Neural crest cell (in vitro differentiated cells): ENCODE data around the gene ATAD2B. TPM values are rescaled to one million over a fixed set of nuclear protein-coding genes. Genes with fewer than 3 reads are reported as not detected.
"Not testable (repeated sequence)": the region's sequence is repeated elsewhere in the genome, so short reads cannot be mapped to it uniquely, and the experiment has no call there.

Source experiments
- DNase-seq: peaks from one replicate; pipeline ENCODE4 v3.0.0; 2021; ENCODE audit warnings: low read depth, mixed read lengths, low spot score
- H3K27ac Mint-ChIP-seq: one replicate; pipeline ENCODE4 v1.8.0; 2021; ENCODE audit warnings: mild to moderate bottlenecking, mixed read lengths; ENCODE audit not compliant: unreplicated experiment
- H3K27me3 Mint-ChIP-seq: 2 replicates; pipeline ENCODE4 v1.8.0; 2021; ENCODE audit warnings: low read depth, mild to moderate bottlenecking, mixed read lengths
- H3K36me3 Mint-ChIP-seq: 2 replicates; pipeline ENCODE4 v1.8.0; 2021; ENCODE audit warnings: low read depth, mild to moderate bottlenecking, mixed read lengths
- H3K4me1 Mint-ChIP-seq: 2 replicates; pipeline ENCODE4 v1.8.0; 2021; ENCODE audit warnings: mixed read lengths
- H3K4me3 Mint-ChIP-seq: one replicate; pipeline ENCODE4 v1.8.0; 2021; ENCODE audit warnings: mild to moderate bottlenecking, mixed read lengths
- H3K9me3 Mint-ChIP-seq: 2 replicates; pipeline ENCODE4 v1.8.0; 2021; ENCODE audit warnings: mixed read lengths
- total RNA-seq: library from RNA; stranded (reverse); gene quantifications from 2 replicates; pipeline ENCODE4 v1.2.1, GENCODE V29; 2021
- TF ChIP-seq, protein P1 (sequence below): fragments of 200-600 bp; sonication (generic); conservative IDR thresholded peaks from 2 replicates; pipeline ENCODE4 v1.5.0; 2021; ENCODE audit warnings: antibody characterized with exemption, mild to moderate bottlenecking

The ATAD2B gene
- total RNA-seq, 1 donor from 2014 or later = 29.4 TPM

- TF ChIP-seq, protein P1, sequence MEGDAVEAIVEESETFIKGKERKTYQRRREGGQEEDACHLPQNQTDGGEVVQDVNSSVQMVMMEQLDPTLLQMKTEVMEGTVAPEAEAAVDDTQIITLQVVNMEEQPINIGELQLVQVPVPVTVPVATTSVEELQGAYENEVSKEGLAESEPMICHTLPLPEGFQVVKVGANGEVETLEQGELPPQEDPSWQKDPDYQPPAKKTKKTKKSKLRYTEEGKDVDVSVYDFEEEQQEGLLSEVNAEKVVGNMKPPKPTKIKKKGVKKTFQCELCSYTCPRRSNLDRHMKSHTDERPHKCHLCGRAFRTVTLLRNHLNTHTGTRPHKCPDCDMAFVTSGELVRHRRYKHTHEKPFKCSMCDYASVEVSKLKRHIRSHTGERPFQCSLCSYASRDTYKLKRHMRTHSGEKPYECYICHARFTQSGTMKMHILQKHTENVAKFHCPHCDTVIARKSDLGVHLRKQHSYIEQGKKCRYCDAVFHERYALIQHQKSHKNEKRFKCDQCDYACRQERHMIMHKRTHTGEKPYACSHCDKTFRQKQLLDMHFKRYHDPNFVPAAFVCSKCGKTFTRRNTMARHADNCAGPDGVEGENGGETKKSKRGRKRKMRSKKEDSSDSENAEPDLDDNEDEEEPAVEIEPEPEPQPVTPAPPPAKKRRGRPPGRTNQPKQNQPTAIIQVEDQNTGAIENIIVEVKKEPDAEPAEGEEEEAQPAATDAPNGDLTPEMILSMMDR = no peak
These were observed 137.9 kb downstream of the ATAD2B start for GRCh38 chr2:23789012-23789411.

DNA sequence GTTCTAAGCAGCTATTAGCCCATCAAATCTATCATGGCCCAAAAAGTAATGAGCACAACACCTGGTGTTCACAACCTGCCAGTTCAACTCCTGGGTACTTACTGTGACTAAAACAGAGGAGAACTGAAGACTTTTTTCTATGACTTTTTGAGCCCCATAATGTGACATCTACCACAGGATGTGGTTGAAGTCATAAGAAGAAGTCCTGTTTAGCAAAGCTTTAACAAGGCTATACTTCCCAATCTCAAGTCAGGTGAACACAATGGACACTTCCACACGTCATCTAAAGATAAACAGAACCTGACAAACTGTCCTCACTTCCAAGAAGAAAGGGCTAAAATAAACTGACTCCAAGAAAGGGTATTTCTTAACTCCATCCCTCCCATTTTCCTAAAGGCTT, 138.8 kb downstream of the ATAD2B start:
- H3K36me3 Mint-ChIP-seq = peaks cover 6% of the 10 kb centered on the region
- DNase-seq = no peak
- no peaks in the 10 kb centered on the region for H3K27me3 Mint-ChIP-seq
- no peak overlapping the region for H3K4me3 Mint-ChIP-seq
- TF ChIP-seq, protein P1 = no peak
- no peak overlapping the region for H3K27ac Mint-ChIP-seq
- H3K4me1 Mint-ChIP-seq = no peaks in the 10 kb centered on the region
- no peaks in the 10 kb centered on the region for H3K9me3 Mint-ChIP-seq

More at GRCh38 chr2:23789012-23789411, 137.9 kb downstream of the ATAD2B start:
- H3K36me3 Mint-ChIP-seq = peaks cover 6% of the 10 kb centered on the region
- H3K4me1 Mint-ChIP-seq = no peaks in the 10 kb centered on the region
- no peak overlapping the region for H3K27ac Mint-ChIP-seq
- no peaks in the 10 kb centered on the region for H3K9me3 Mint-ChIP-seq
- H3K27me3 Mint-ChIP-seq = no peaks in the 10 kb centered on the region
- H3K4me3 Mint-ChIP-seq = no peak overlapping the region
- no peak for DNase-seq

DNA sequence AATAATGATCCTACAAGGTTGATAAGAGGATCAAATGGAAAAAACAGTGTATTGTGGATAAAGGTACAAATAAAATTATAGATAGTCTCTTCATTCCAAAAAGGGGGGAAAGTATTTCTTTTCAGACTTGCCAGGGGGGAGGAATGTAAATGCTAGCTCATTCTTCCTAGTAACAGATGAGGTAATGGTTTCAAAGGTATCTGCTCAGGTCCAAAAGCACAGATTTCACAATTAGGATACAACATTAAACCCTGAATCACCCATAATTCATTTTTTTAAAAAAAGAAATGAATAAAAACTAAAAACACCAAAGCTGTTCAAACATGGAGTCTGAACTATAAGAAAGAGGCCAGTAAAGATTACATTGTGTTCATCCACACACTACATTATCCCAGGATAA, 142.0 kb downstream of the ATAD2B start:
- H3K27me3 Mint-ChIP-seq = no peaks in the 10 kb centered on the region
- TF ChIP-seq, protein P1 = no peak
- no peaks in the 10 kb centered on the region for H3K4me1 Mint-ChIP-seq
- DNase-seq = no peak
- H3K27ac Mint-ChIP-seq = no peak overlapping the region
- no peak overlapping the region for H3K4me3 Mint-ChIP-seq
- H3K36me3 Mint-ChIP-seq = peaks cover 5% of the 10 kb centered on the region
- H3K9me3 Mint-ChIP-seq = no peaks in the 10 kb centered on the region

- H3K36me3 Mint-ChIP-seq = peaks cover 5% of the 10 kb centered on the region
- H3K4me3 Mint-ChIP-seq = no peak overlapping the region
- H3K4me1 Mint-ChIP-seq = no peaks in the 10 kb centered on the region
- H3K9me3 Mint-ChIP-seq = no peaks in the 10 kb centered on the region
- TF ChIP-seq, protein P1 = no peak
- H3K27me3 Mint-ChIP-seq = no peaks in the 10 kb centered on the region
- no peak for DNase-seq
- no peak overlapping the region for H3K27ac Mint-ChIP-seq
These were observed 144.3 kb downstream of the ATAD2B start for GRCh38 chr2:23782646-23783045.

GRCh38 chr2:23782126-23782525, 144.8 kb downstream of the ATAD2B start:
- no peak for DNase-seq
- H3K4me1 Mint-ChIP-seq = no peaks in the 10 kb centered on the region
- H3K27me3 Mint-ChIP-seq = no peaks in the 10 kb centered on the region
- TF ChIP-seq, protein P1 = no peak
- H3K9me3 Mint-ChIP-seq = no peaks in the 10 kb centered on the region
- H3K36me3 Mint-ChIP-seq = peaks cover 5% of the 10 kb centered on the region
- H3K4me3 Mint-ChIP-seq = no peak overlapping the region
- no peak overlapping the region for H3K27ac Mint-ChIP-seq

DNA sequence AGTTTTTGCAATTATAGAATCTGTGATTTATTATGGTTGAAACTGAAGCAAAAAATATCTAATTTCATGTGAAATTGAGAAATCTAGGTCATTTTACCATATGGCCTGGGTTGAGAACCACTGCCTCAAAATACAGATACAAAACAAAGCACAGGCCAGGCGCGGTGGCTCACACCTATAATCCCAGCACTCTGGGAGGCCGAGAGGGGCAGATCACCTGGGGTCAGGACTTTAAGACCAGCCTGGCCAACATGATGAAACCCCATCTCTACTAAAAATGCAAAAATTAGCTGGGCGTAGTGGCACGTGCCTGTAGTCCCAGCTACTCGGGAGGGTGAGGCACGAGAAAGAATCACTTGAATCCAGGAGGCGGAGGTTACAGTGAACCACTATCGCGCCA, 146.5 kb downstream of the ATAD2B start:
- not testable (repeated sequence) for H3K27ac Mint-ChIP-seq, DNase-seq, H3K27me3 Mint-ChIP-seq, H3K4me1 Mint-ChIP-seq, H3K4me3 Mint-ChIP-seq, H3K9me3 Mint-ChIP-seq
- peaks cover 11% of the 10 kb centered on the region for H3K36me3 Mint-ChIP-seq
